ENCODE data around the gene IQCM.
A peak's percentile ranks its signal among the peaks of the same experiment; 100 is the strongest.

Gene IQCM

GRCh38 chr4:149815743-149816142 lies at the start of gene IQCM:
Gene IQCM (minus strand): TSS chr4:149815843. CDS start chr4:149742691, 73,152 bp downstream.
- no peak for DNase-seq (ENCODE audit: low spot score)

GRCh38 chr4:149857446-149857845 lies 41.8 kb upstream of the IQCM start:
- DNase-seq (ENCODE audit: low spot score) = no peak

- no peak for DNase-seq (ENCODE audit: low spot score)
These were observed 30.1 kb upstream of the IQCM start for GRCh38 chr4:149845743-149846142.

- DNase-seq (ENCODE audit: low spot score) = no peak
These were observed 26.0 kb upstream of the IQCM start for GRCh38 chr4:149841686-149842085.

GRCh38 chr4:149838036-149838435 lies 22.4 kb upstream of the IQCM start:
- DNase-seq (ENCODE audit: low spot score) = no peak

- peak; percentile 17 for DNase-seq (ENCODE audit: low spot score)
These were observed 20.9 kb upstream of the IQCM start for GRCh38 chr4:149836546-149836945.

- DNase-seq (ENCODE audit: low spot score) = no peak
These were observed 19.6 kb upstream of the IQCM start for GRCh38 chr4:149835280-149835679.

- DNase-seq (ENCODE audit: low spot score) = no peak
These were observed 16.1 kb upstream of the IQCM start for GRCh38 chr4:149831656-149832208.

- no peak for DNase-seq (ENCODE audit: low spot score)
These were observed 15.2 kb upstream of the IQCM start for GRCh38 chr4:149830823-149831222.

- DNase-seq (ENCODE audit: low spot score) = no peak
These were observed 9.7 kb upstream of the IQCM start for GRCh38 chr4:149825336-149825735.

- DNase-seq (ENCODE audit: low spot score) = peak; percentile 76
These were observed 8.2 kb upstream of the IQCM start for GRCh38 chr4:149823769-149824221.

- DNase-seq (ENCODE audit: low spot score) = no peak
These were observed 14.2 kb downstream of the IQCM start for GRCh38 chr4:149801416-149801815.

- DNase-seq (ENCODE audit: low spot score) = no peak
These were observed 16.1 kb downstream of the IQCM start for GRCh38 chr4:149799546-149799945.

GRCh38 chr4:149796381-149796780 lies 19.3 kb downstream of the IQCM start:
- DNase-seq (ENCODE audit: low spot score) = no peak

- DNase-seq (ENCODE audit: low spot score) = no peak
These were observed 20.4 kb downstream of the IQCM start for GRCh38 chr4:149795256-149795655.

GRCh38 chr4:149794352-149794751 lies 21.3 kb downstream of the IQCM start:
- no peak for DNase-seq (ENCODE audit: low spot score)

GRCh38 chr4:149793459-149793858 lies 22.2 kb downstream of the IQCM start:
- no peak for DNase-seq (ENCODE audit: low spot score)

GRCh38 chr4:149791851-149792250 lies 23.8 kb downstream of the IQCM start:
- no peak for DNase-seq (ENCODE audit: low spot score)

GRCh38 chr4:149790172-149790907 lies 25.3 kb downstream of the IQCM start:
- DNase-seq (ENCODE audit: low spot score) = no peak

GRCh38 chr4:149788300-149788699 lies 27.3 kb downstream of the IQCM start:
- no peak for DNase-seq (ENCODE audit: low spot score)

GRCh38 chr4:149785696-149786431 lies 29.8 kb downstream of the IQCM start:
- DNase-seq (ENCODE audit: low spot score) = peak; percentile 33

- DNase-seq (ENCODE audit: low spot score) = no peak
These were observed 31.6 kb downstream of the IQCM start for GRCh38 chr4:149784018-149784417.

- DNase-seq (ENCODE audit: low spot score) = peak; percentile 34
These were observed 34.5 kb downstream of the IQCM start for GRCh38 chr4:149781150-149781549.

Data from GM03348 (cell line).